Midbrain (tissue), 1 donor: ENCODE measurements around the gene ZDHHC20.

Source experiments
- DNase-seq: peaks from one replicate; lab custom pipeline; 2025; lab: John Stamatoyannopoulos, UW

ZDHHC20 gene

GRCh38 chr13:21361706-21362105 is 97.4 kb downstream of the ZDHHC20 start:
- no peak for DNase-seq

- DNase-seq, result no peak
These were observed 98.0 kb downstream of the ZDHHC20 start for GRCh38 chr13:21361123-21361522.

- no peak for DNase-seq
These were observed 98.6 kb downstream of the ZDHHC20 start for GRCh38 chr13:21360463-21360862.

- no peak for DNase-seq
These were observed 99.2 kb downstream of the ZDHHC20 start for GRCh38 chr13:21359855-21360254.

- DNase-seq, result no peak
These were observed 103.8 kb downstream of the ZDHHC20 start for GRCh38 chr13:21355304-21355703.

- no peak for DNase-seq
These were observed 104.4 kb downstream of the ZDHHC20 start for GRCh38 chr13:21354721-21355120.

GRCh38 chr13:21348488-21349120 is 110.5 kb downstream of the ZDHHC20 start:
- no peak for DNase-seq

- DNase-seq, result no peak
These were observed 111.3 kb downstream of the ZDHHC20 start for GRCh38 chr13:21347753-21348318.

GRCh38 chr13:21344662-21345176 is 114.4 kb downstream of the ZDHHC20 start:
- no peak for DNase-seq

- DNase-seq, result no peak
These were observed 115.4 kb downstream of the ZDHHC20 start for GRCh38 chr13:21343659-21344058.

- DNase-seq, result no peak
These were observed 116.2 kb downstream of the ZDHHC20 start for GRCh38 chr13:21342699-21343442.

- DNase-seq, result no peak
These were observed 117.3 kb downstream of the ZDHHC20 start for GRCh38 chr13:21341637-21342422.

GRCh38 chr13:21338639-21339278 is 120.3 kb downstream of the ZDHHC20 start:
- DNase-seq, result no peak

- DNase-seq, result no peak
These were observed 120.9 kb downstream of the ZDHHC20 start for GRCh38 chr13:21338156-21338555.

- DNase-seq, result no peak
These were observed 122.3 kb downstream of the ZDHHC20 start for GRCh38 chr13:21336609-21337349.

GRCh38 chr13:21333186-21333585 is 125.9 kb downstream of the ZDHHC20 start:
- no peak for DNase-seq

GRCh38 chr13:21330126-21330861 is 128.8 kb downstream of the ZDHHC20 start:
- DNase-seq, result no peak

- no peak for DNase-seq
These were observed 130.1 kb downstream of the ZDHHC20 start for GRCh38 chr13:21328836-21329477.

GRCh38 chr13:21328201-21328600 is 130.9 kb downstream of the ZDHHC20 start:
- DNase-seq, result no peak
